Panc1 (cell line): Measurements from ENCODE around the gene IL19. TPM values are rescaled to one million over a fixed set of nuclear protein-coding genes. Genes with fewer than 3 reads are reported as not detected.

Experiments used
- ATAC-seq: fragments of 200-7000 bp; cut with Tn5 transposase; 2 replicates; pipeline ENCODE4 v1.9.1; 2020; ENCODE audit warnings: mild to moderate bottlenecking, moderate library complexity
- BruUV-seq: library from RNA; stranded (reverse); fragments of 400-500 nt; replicated peaks from 2 replicates; lab custom pipeline; 2021; lab: Mats Ljungman, UMichigan
- CTCF ChIA-PET: fragments of 300-600 bp; sonication (Branson Sonifier 250); formaldehyde crosslinking; loops from one replicate; lab custom pipeline; 2022; ENCODE audit warnings: antibody characterized with exemption; lab: Charles Lee
- POLR2A ChIA-PET: fragments of 300-600 bp; sonication (Branson Sonifier 250); formaldehyde crosslinking; loops from one replicate; lab custom pipeline; 2022; ENCODE audit warnings: antibody characterized with exemption; lab: Charles Lee
- DNase-seq: peaks from one replicate; pipeline ENCODE4 v3.0.0-alpha.2; 2010; ENCODE audit warnings: low read depth, low spot score
- H3K27ac ChIP-seq: 2 replicates; pipeline ENCODE4 v1.5.1; 2011; ENCODE audit warnings: mild to moderate bottlenecking, low read length, inconsistent platforms
- H3K27me3 ChIP-seq: fragments of 200-500 bp; sonication (Bioruptor generic); 2 replicates; pipeline ENCODE4 v1.6.0; 2014; ENCODE audit warnings: low read length, inconsistent platforms; ENCODE audit not compliant: control insufficient read depth, insufficient read depth
- H3K36me3 ChIP-seq: fragments of 200-500 bp; sonication (Bioruptor generic); 2 replicates; pipeline ENCODE4 v1.5.1; 2014; ENCODE audit warnings: inconsistent platforms, mild to moderate bottlenecking, low read length, moderate library complexity; ENCODE audit not compliant: control insufficient read depth, insufficient read depth
- H3K4me1 ChIP-seq: 2 replicates; pipeline ENCODE4 v1.5.1; 2011; ENCODE audit warnings: inconsistent platforms, mild to moderate bottlenecking, low read length, moderate library complexity; ENCODE audit not compliant: control insufficient read depth, insufficient read depth
- H3K4me3 ChIP-seq, 2 experiments: 2 replicates each; pipeline ENCODE4 v1.5.1; 2011 to 2012; ENCODE audit warnings: low read depth in 2 of 2, low read length in 2 of 2, mild to moderate bottlenecking in 2 of 2, inconsistent platforms in 1 of 2, moderate library complexity in 1 of 2
- H3K9me3 ChIP-seq: fragments of 200-500 bp; sonication (Bioruptor generic); 2 replicates; pipeline ENCODE4 v1.5.1; 2014; ENCODE audit warnings: low read depth, mild to moderate bottlenecking, inconsistent platforms, low read length, moderate library complexity; ENCODE audit not compliant: control insufficient read depth, insufficient read depth
- POLR2AphosphoS5 ChIP-seq: IDR thresholded peaks from 2 replicates; pipeline ENCODE4 v1.6.1; 2012; ENCODE audit warnings: mild to moderate bottlenecking, low read depth, low read length, moderate library complexity
- REST ChIP-seq, 2 experiments: IDR thresholded peaks; 2 replicates each; pipeline ENCODE4 v1.6.1; 2011 to 2012; ENCODE audit warnings: low read depth in 2 of 2, control low read depth in 1 of 2, low read length in 1 of 2, mild to moderate bottlenecking in 1 of 2, moderate library complexity in 1 of 2; ENCODE audit not compliant: insufficient read depth in 1 of 2
- SIN3A ChIP-seq: IDR thresholded peaks from 2 replicates; pipeline ENCODE4 v1.6.1; 2012; ENCODE audit warnings: low read depth, mild to moderate bottlenecking, low read length, moderate library complexity, borderline replicate concordance; ENCODE audit not compliant: insufficient read depth
- TCF7L2 ChIP-seq: IDR thresholded peaks from 2 replicates; pipeline ENCODE4 v1.6.1; 2011; ENCODE audit warnings: mild to moderate bottlenecking, low read depth, low read length, inconsistent platforms
- in situ Hi-C: cut with HindIII; loops from 2 replicates; pipeline ENCODE4 v1.10.0; 2016; ENCODE audit warnings: low sequenced_read_pairs, low pct_unique_long_range_greater_than_20kb
- intact Hi-C: fragments of 100-400 bp; cut with micrococcal nuclease; formaldehyde crosslinking; loops from one replicate; pipeline ENCODE4 v1.10.0; 2022; ENCODE audit not compliant: unreplicated experiment
- total RNA-seq: library from RNA; stranded (reverse); gene quantifications from one replicate; pipeline ENCODE4 v1.2.1, GENCODE V29; 2021; ENCODE audit not compliant: unreplicated experiment
- TF ChIP-seq, protein P1 (sequence below): fragments of 450-650 bp; IDR thresholded peaks from 2 replicates; pipeline ENCODE4 v1.5.1; 2017; ENCODE audit warnings: mild to moderate bottlenecking

The IL19 gene
- total RNA-seq, 1 experiment from 2014 or later = not detected

DNA sequence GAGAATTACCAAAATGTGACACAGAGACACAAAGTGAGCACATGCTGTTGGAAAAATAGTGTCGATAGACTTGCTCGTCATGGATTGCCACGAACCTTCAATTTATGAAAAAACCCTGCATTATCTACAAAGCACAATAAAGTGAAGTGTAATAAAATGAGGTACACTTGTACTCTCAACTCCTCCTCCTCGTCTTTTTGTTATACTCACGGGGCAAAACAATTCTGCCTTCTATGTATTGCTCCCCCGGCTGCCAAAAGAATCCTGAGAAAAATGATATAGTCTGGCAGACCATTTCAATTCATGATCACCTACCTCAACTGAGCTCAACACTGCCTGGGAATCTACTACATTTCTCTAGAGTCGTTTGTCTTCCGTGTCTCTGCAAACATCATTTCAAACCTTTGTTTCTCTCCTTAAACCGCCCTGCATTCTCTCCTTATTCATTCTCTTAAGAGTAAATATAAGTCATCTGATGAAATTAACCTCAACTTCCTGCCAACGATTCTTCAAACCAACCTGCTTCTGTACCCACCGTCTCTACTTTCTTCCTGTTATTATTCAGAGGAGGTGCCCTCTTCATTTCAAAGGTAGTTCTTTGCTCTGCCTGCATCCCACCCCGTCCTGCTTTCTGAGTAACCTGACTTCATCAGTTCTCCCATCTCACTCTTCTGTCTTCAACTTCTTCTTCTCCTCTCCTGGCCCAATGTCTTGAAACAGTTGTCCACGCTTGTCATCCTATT, 12.9 kb upstream of the IL19 start:
- in situ Hi-C loops = no loop called here
- no TSS peak for BruUV-seq
- Histone ChIP-seq H3K9me3 (no peaks in the 10 kb centered on the region), H3K36me3 (no peaks in the 10 kb centered on the region), H3K27ac (no peak overlapping the region), H3K4me1 (no peaks in the 10 kb centered on the region), H3K27me3 (peaks cover 11% of the 10 kb centered on the region), H3K4me3 (no peak overlapping the region)
- POLR2A ChIA-PET = no interaction called here
- intact Hi-C loops = no loop called here
- CTCF ChIA-PET = no interaction called here
- TF ChIP-seq SIN3A (no peak), REST (IDR thresholded peaks at IDR 0.05; ENCODE audit: insufficient read depth in 1 of 2, low read depth in 2 of 2, low read length in 1 of 2) (no peak), TCF7L2 (no peak), POLR2AphosphoS5 (no peak)
- TF ChIP-seq, protein P1, sequence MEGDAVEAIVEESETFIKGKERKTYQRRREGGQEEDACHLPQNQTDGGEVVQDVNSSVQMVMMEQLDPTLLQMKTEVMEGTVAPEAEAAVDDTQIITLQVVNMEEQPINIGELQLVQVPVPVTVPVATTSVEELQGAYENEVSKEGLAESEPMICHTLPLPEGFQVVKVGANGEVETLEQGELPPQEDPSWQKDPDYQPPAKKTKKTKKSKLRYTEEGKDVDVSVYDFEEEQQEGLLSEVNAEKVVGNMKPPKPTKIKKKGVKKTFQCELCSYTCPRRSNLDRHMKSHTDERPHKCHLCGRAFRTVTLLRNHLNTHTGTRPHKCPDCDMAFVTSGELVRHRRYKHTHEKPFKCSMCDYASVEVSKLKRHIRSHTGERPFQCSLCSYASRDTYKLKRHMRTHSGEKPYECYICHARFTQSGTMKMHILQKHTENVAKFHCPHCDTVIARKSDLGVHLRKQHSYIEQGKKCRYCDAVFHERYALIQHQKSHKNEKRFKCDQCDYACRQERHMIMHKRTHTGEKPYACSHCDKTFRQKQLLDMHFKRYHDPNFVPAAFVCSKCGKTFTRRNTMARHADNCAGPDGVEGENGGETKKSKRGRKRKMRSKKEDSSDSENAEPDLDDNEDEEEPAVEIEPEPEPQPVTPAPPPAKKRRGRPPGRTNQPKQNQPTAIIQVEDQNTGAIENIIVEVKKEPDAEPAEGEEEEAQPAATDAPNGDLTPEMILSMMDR = no peak
- no peak for ATAC-seq
- DNase-seq = no peak

GRCh38 chr1:206760590-206760989, 10.0 kb upstream of the IL19 start:
- ChIA-PET POLR2A (interaction anchor here (0.6 kb wide), 1 partner anchor 123 kb away, joined by 4 read pairs; no protein-coding TSS in a partner anchor), CTCF (no interaction called here)
- H3K27me3 ChIP-seq = peaks cover 14% of the 10 kb centered on the region
- no TSS peak for BruUV-seq
- no peak overlapping the region for H3K4me3 ChIP-seq
- DNase-seq (no peak), ATAC-seq (no peak)
- intact Hi-C loops (no loop called here), in situ Hi-C loops (no loop called here)
- H3K27ac ChIP-seq = no peak overlapping the region
- H3K36me3 ChIP-seq = no peaks in the 10 kb centered on the region
- no peaks in the 10 kb centered on the region for H3K9me3 ChIP-seq
- TF ChIP-seq SIN3A = no peak
- no peak for TF ChIP-seq REST (IDR thresholded peaks at IDR 0.05; ENCODE audit: insufficient read depth in 1 of 2, low read depth in 2 of 2, low read length in 1 of 2)
- no peak for TF ChIP-seq POLR2AphosphoS5
- TF ChIP-seq TCF7L2 = no peak
- TF ChIP-seq, protein P1 = no peak
- no peaks in the 10 kb centered on the region for H3K4me1 ChIP-seq
